DND-41 (cell line): ENCODE measurements around the gene CACNA1H.
A peak's percentile ranks its signal among the peaks of the same experiment; 100 is the strongest.

Experiments used
- ATAC-seq: fragments of 200-7000 bp; cut with Tn5 transposase; 3 replicates; pipeline ENCODE4 v1.9.1; 2021; ENCODE audit warnings: low read depth; ENCODE audit not compliant: insufficient read depth
- DNase-seq: peaks from one replicate; pipeline ENCODE4 v3.0.0-alpha.2; 2020
- H2AFZ ChIP-seq: 2 replicates; pipeline ENCODE4 v1.6.0; 2012; ENCODE audit warnings: low read depth, low read length
- H3K27ac ChIP-seq: 2 replicates; pipeline ENCODE4 v1.5.1; 2012; ENCODE audit warnings: low read length, inconsistent platforms
- H3K27me3 ChIP-seq: fragments of 200-600 bp; sonication (generic); 2 replicates; pipeline ENCODE4 v1.6.0; 2012; ENCODE audit warnings: low read length, mild to moderate bottlenecking, inconsistent platforms; ENCODE audit not compliant: insufficient read depth, poor library complexity
- H3K36me3 ChIP-seq: 2 replicates; pipeline ENCODE4 v1.5.1; 2012; ENCODE audit warnings: low read length, inconsistent platforms; ENCODE audit not compliant: insufficient read depth
- H3K4me1 ChIP-seq: 2 replicates; pipeline ENCODE4 v1.5.1; 2012; ENCODE audit warnings: mild to moderate bottlenecking, low read length; ENCODE audit not compliant: insufficient read depth
- H3K4me2 ChIP-seq: 2 replicates; pipeline ENCODE4 v1.6.0; 2012; ENCODE audit warnings: mild to moderate bottlenecking, moderate library complexity, low read length, inconsistent platforms; ENCODE audit not compliant: insufficient read depth
- H3K4me3 ChIP-seq, 2 experiments: fragments of 200-600 bp in 1 of 2; shearing (Covaris generic) in 1 of 2; 2 replicates each; pipeline ENCODE4 v1.5.1; 2012 to 2016; ENCODE audit warnings: inconsistent platforms in 2 of 2, low read length in 2 of 2, mild to moderate bottlenecking in 2 of 2, low read depth in 1 of 2, moderate library complexity in 1 of 2
- H3K79me2 ChIP-seq: 2 replicates; pipeline ENCODE4 v1.6.0; 2012; ENCODE audit warnings: low read length, inconsistent platforms; ENCODE audit not compliant: insufficient read depth
- H3K9ac ChIP-seq: 2 replicates; pipeline ENCODE4 v1.6.0; 2012; ENCODE audit warnings: low read depth, mild to moderate bottlenecking, inconsistent platforms, low read length, moderate library complexity
- H3K9me3 ChIP-seq: 2 replicates; pipeline ENCODE4 v1.5.1; 2012; ENCODE audit warnings: low read length, moderate library complexity, mild to moderate bottlenecking, inconsistent platforms; ENCODE audit not compliant: insufficient read depth, severe bottlenecking
- H4K20me1 ChIP-seq: 2 replicates; pipeline ENCODE4 v1.6.0; 2012; ENCODE audit warnings: low read length; ENCODE audit not compliant: insufficient read depth
- CTCF ChIP-seq: IDR thresholded peaks from 2 replicates; pipeline ENCODE4 v1.5.1; 2012; ENCODE audit warnings: borderline replicate concordance, low read length, moderate library complexity, mild to moderate bottlenecking; ENCODE audit not compliant: poor library complexity, severe bottlenecking; ENCODE audit errors: extremely low read depth
- EZH2 ChIP-seq: IDR thresholded peaks from 3 replicates; pipeline ENCODE4 v1.6.1; 2012; ENCODE audit warnings: borderline replicate concordance, low read depth, mild to moderate bottlenecking, moderate library complexity, low read length, inconsistent platforms; ENCODE audit not compliant: severe bottlenecking

The CACNA1H gene

GRCh38 chr16:1256874-1257322, 104.0 kb downstream of the CACNA1H start:
- H3K27ac ChIP-seq: no peak overlapping the region
- TF ChIP-seq CTCF: no peak
- no peak for TF ChIP-seq EZH2
- no peak overlapping the region for H3K4me2 ChIP-seq
- no peak overlapping the region for H3K4me3 ChIP-seq
- H3K9me3 ChIP-seq: no peaks in the 10 kb centered on the region
- H2AFZ ChIP-seq: no peak overlapping the region
- no peaks in the 10 kb centered on the region for H3K36me3 ChIP-seq
- H3K9ac ChIP-seq: no peak overlapping the region
- no peaks in the 10 kb centered on the region for H4K20me1 ChIP-seq
- no peaks in the 10 kb centered on the region for H3K79me2 ChIP-seq
- H3K27me3 ChIP-seq: no peaks in the 10 kb centered on the region
- ATAC-seq: no peak
- H3K4me1 ChIP-seq: no peaks in the 10 kb centered on the region
- DNase-seq: no peak

GRCh38 chr16:1257561-1258224, 104.8 kb downstream of the CACNA1H start:
- Histone ChIP-seq H4K20me1 (no peaks in the 10 kb centered on the region), H3K9ac (no peak overlapping the region), H3K36me3 (no peaks in the 10 kb centered on the region), H3K9me3 (no peaks in the 10 kb centered on the region), H3K79me2 (no peaks in the 10 kb centered on the region), H3K4me2 (no peak overlapping the region), H3K4me3 (no peak overlapping the region), H3K27ac (no peak overlapping the region), H3K27me3 (no peaks in the 10 kb centered on the region), H2AFZ (no peak overlapping the region), H3K4me1 (no peaks in the 10 kb centered on the region)
- no peak for TF ChIP-seq EZH2
- no peak for DNase-seq
- ATAC-seq: peak; percentile 14; the same call in 1 of the 3 replicates

GRCh38 chr16:1258225-1258600, 105.3 kb downstream of the CACNA1H start:
- H3K4me2 ChIP-seq: no peak overlapping the region
- H3K4me1 ChIP-seq: no peaks in the 10 kb centered on the region
- no peaks in the 10 kb centered on the region for H3K36me3 ChIP-seq
- no peaks in the 10 kb centered on the region for H3K9me3 ChIP-seq
- TF ChIP-seq EZH2 (no peak), CTCF (no peak)
- no peaks in the 10 kb centered on the region for H4K20me1 ChIP-seq
- no peaks in the 10 kb centered on the region for H3K79me2 ChIP-seq
- no peak for DNase-seq
- no peak overlapping the region for H3K4me3 ChIP-seq
- no peak for ATAC-seq
- no peak overlapping the region for H3K27ac ChIP-seq
- H3K27me3 ChIP-seq: no peaks in the 10 kb centered on the region
- H2AFZ ChIP-seq: no peak overlapping the region
- H3K9ac ChIP-seq: no peak overlapping the region

- Histone ChIP-seq H2AFZ (no peak overlapping the region), H3K4me2 (no peak overlapping the region)
Observed at GRCh38 chr16:1258906-1259759, 106.2 kb downstream of the CACNA1H start.

More at GRCh38 chr16:1258906-1259759, 106.2 kb downstream of the CACNA1H start:
- no peaks in the 10 kb centered on the region; the same call in 1 of the 2 replicates for H4K20me1 ChIP-seq
- H3K4me1 ChIP-seq: no peaks in the 10 kb centered on the region
- DNase-seq (no peak), ATAC-seq (no peak)
- H3K27ac ChIP-seq: no peak overlapping the region
- H3K9me3 ChIP-seq: no peaks in the 10 kb centered on the region
- H3K27me3 ChIP-seq: no peaks in the 10 kb centered on the region
- no peak overlapping the region for H3K9ac ChIP-seq
- H3K4me3 ChIP-seq: no peak overlapping the region
- TF ChIP-seq EZH2: no peak
- no peak for TF ChIP-seq CTCF
- no peaks in the 10 kb centered on the region for H3K79me2 ChIP-seq
- no peaks in the 10 kb centered on the region for H3K36me3 ChIP-seq
